ENCODE measurements around the gene FAM32A. TPM values are rescaled to one million over a fixed set of nuclear protein-coding genes. Genes with fewer than 3 reads are reported as not detected.

The FAM32A gene
- total and polyA plus RNA-seq, 10 of the 15 experiments (the other 5 are each of a cell fraction or from before 2014, with no cell fraction given): 33.3 to 116 (median 71.9) TPM

GRCh38 chr19:16139752-16140151, 45.5 kb upstream of the FAM32A start:
- H3K9ac ChIP-seq (ENCODE audit: control insufficient read depth, insufficient read depth, low read length): peak overlapping the region; percentile 35; the same call in 1 of the 2 replicates
- H2AFZ ChIP-seq (ENCODE audit: control insufficient read depth, low read depth, low read length): peak overlapping the region; percentile 5
- no peak overlapping the region for H3K4me3 ChIP-seq
- CTCF ChIA-PET: interaction anchor here (0.6 to 8.2 kb wide), 5 partner anchors 22 to 320 kb away, joined by 3 to 111 read pairs (median 3); no protein-coding TSS in a partner anchor
- RAD21 ChIA-PET (ENCODE audit: unreplicated experiment): interaction anchor here (1.3 to 1.5 kb wide), 2 partner anchors 10 to 22 kb away, joined by 5 to 12 read pairs; no protein-coding TSS in a partner anchor
- H3K9me3 ChIP-seq (replicated peaks; ENCODE audit: control insufficient read depth, insufficient read depth, low read length): no peaks in the 10 kb centered on the region; the same call in 1 of the 3 replicates
- peak overlapping the region; percentile 61 for H3K4me2 ChIP-seq (ENCODE audit: control insufficient read depth, insufficient read depth)
- WGBS (ENCODE audit: insufficient coverage, insufficient replicate concordance, low lambda C conversion rate, missing lambda C conversion rate): 2% methylated on average over 13 of the region's 13 CpGs
- BruUV-seq (replicated peaks): no TSS peak
- H3K79me2 ChIP-seq (ENCODE audit: control insufficient read depth, insufficient read depth, low read length): peaks cover 15% of the 10 kb centered on the region
- H4K20me1 ChIP-seq (ENCODE audit: control insufficient read depth, insufficient read depth): no peaks in the 10 kb centered on the region
- no peaks in the 10 kb centered on the region; a peak in 2 of 4 replicates for H3K36me3 ChIP-seq (ENCODE audit: control insufficient read depth in 2 of 2, insufficient read depth in 2 of 2, low read length in 1 of 2)
- peaks cover 57% of the 10 kb centered on the region for H3K4me1 ChIP-seq (ENCODE audit: control insufficient read depth, insufficient read depth, low read length)
- POLR2A ChIA-PET: interaction anchor here (0.6 to 1.5 kb wide), 6 partner anchors 17 to 211 kb away, joined by 3 to 7 read pairs (median 5); no protein-coding TSS in a partner anchor
- ATAC-seq (peak; percentile 45), DNase-seq (ENCODE audit: low read depth, low spot score) (peak; percentile 84), FAIRE-seq (no peak)
- SMC1A ChIA-PET (ENCODE audit: uncharacterized antibody, unreplicated experiment): interaction anchor here (0.8 to 4.2 kb wide), 3 partner anchors 8 to 69 kb away, joined by 3 to 41 read pairs (median 3); no protein-coding TSS in a partner anchor
- H3K27me3 ChIP-seq (replicated peaks in 1 of 2; ENCODE audit: control insufficient read depth in 2 of 2, insufficient read depth in 2 of 2, low read length in 1 of 2): no peaks in the 10 kb centered on the region
- H3K27ac ChIP-seq (ENCODE audit: control insufficient read depth, insufficient read depth): peak overlapping the region; percentile 99
- intact Hi-C loops (cut with micrococcal nuclease; ENCODE audit: unreplicated experiment) (loop anchor here (2.0 to 5.0 kb wide), 2 partner anchors 43 to 448 kb away; no protein-coding TSS in a partner anchor), in situ Hi-C loops (cut with MboI) (no loop called here)
- no peak for TF ChIP-seq NFXL1 (IDR thresholded peaks at IDR 0.05; ENCODE audit: borderline replicate concordance)
- TF ChIP-seq HSF1 (IDR thresholded peaks at IDR 0.05; ENCODE audit: low read depth, low read length): no peak
- no peak for TF ChIP-seq RELA (IDR thresholded peaks at IDR 0.05; ENCODE audit: borderline replicate concordance, partially characterized antibody)
- peak; percentile 26; the same call in 1 of the 2 replicates for TF ChIP-seq SPI1 (IDR thresholded peaks at IDR 0.05; ENCODE audit: borderline replicate concordance, insufficient read depth, low read depth, low read length)
- no peak for TF ChIP-seq PML (IDR thresholded peaks at IDR 0.05; ENCODE audit: low read length)
- no peak for TF ChIP-seq NR2C2 (IDR thresholded peaks at IDR 0.05; ENCODE audit: borderline replicate concordance, control insufficient read depth, insufficient read length, low read depth)
- TF ChIP-seq CBFB (IDR thresholded peaks at IDR 0.05; ENCODE audit: low read depth): peak; percentile 91
- TF ChIP-seq YY1 (IDR thresholded peaks at IDR 0.05; ENCODE audit: low read depth, low read length): no peak
- no peak for TF ChIP-seq ZNF274 (IDR thresholded peaks at IDR 0.05; ENCODE audit: insufficient read depth, insufficient read length)
- TF ChIP-seq CREM (IDR thresholded peaks at IDR 0.05; ENCODE audit: low read depth): peak; percentile 81; the same call in 1 of the 2 replicates
- peak; percentile 76 for TF ChIP-seq GATAD2B (conservative IDR thresholded peaks at IDR 0.05; ENCODE audit: low read depth)
- no peak for TF ChIP-seq SIX5 (IDR thresholded peaks at IDR 0.05; ENCODE audit: low read depth, low read length, severe bottlenecking)
- peak in 1 of 2 experiments; percentile 66; a peak in 2 of 4 replicates for TF ChIP-seq ETV6 (conservative IDR thresholded peaks at IDR 0.05 in 1 of 2, IDR thresholded peaks at IDR 0.05 in 1 of 2; ENCODE audit: borderline replicate concordance in 1 of 2, low read depth in 1 of 2)
- 0 out of 2 replicates have a peak, but pooled peaks have one; percentile 64 for TF ChIP-seq CREB1 (IDR thresholded peaks at IDR 0.05; ENCODE audit: low read depth)
- no peak for TF ChIP-seq ZNF217 (IDR thresholded peaks at IDR 0.05)
- TF ChIP-seq ZBTB33 (IDR thresholded peaks at IDR 0.05): no peak
- TF ChIP-seq NBN (IDR thresholded peaks at IDR 0.05): no peak
- no peak for TF ChIP-seq ZNF207 (IDR thresholded peaks at IDR 0.05; ENCODE audit: borderline replicate concordance)
- no peak for TF ChIP-seq JUND (IDR thresholded peaks at IDR 0.05; ENCODE audit: low read depth, low read length)
- TF ChIP-seq NR2C1 (IDR thresholded peaks at IDR 0.05): no peak
- TF ChIP-seq KAT2A (conservative IDR thresholded peaks at IDR 0.05; ENCODE audit: control insufficient read depth, low read depth, low read length): no peak
- no peak for TF ChIP-seq NRF1 (conservative IDR thresholded peaks at IDR 0.05; ENCODE audit: low read depth, low read length)
